ENCODE data around the gene EXT2.

The EXT2 gene

DNA sequence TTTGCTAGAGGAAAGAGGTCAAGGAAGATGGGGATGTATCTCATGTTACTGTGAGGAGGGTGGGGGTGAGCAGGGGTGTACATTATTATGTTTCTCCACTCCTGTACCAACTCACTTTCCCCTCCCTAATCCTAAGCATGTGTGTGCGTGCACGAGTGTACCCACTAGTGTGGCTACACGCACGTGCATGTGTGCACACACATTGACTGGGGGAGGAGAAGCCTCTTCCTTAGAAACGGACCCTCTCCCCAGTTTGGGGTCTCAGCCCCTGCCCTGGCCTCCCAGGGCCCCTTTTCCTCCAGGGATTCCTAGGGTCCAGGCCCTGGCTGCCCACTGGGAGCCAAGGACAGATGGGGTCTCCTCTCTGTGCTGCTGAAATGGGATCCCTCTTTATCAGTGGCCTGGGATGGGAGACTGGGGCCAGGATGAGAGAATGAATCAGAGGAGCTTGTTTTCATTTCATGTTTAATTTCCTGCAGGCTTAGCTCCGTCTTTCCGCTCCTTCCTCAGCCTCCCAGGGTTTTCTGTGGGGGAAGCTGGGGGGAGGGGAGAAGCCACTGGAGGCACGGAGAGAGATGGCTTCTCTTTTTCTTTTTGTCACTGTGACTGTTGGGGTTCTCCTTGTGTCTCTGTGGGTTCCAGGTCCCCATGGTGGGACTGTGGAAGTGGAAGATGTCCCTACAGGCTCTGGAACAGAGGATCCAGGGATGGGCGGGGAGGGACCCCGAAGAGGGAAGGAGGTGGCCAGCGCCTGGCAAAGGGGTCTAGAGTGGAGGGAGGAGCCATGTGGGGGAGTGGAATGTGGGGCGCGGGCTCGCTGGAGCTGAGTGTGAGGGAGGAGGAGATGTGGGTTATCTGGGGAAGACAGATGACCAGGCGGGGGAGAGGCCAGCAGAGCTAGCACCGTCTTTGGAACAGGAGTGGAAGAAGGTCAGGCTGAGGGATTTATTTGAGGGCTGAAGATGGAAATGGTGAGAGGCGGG lies 174.2 kb downstream of the EXT2 start:
- peak overlapping the region; percentile 88 to 98 (median 97) for H3K27ac Mint-ChIP-seq
- TF ChIP-seq, protein P1, sequence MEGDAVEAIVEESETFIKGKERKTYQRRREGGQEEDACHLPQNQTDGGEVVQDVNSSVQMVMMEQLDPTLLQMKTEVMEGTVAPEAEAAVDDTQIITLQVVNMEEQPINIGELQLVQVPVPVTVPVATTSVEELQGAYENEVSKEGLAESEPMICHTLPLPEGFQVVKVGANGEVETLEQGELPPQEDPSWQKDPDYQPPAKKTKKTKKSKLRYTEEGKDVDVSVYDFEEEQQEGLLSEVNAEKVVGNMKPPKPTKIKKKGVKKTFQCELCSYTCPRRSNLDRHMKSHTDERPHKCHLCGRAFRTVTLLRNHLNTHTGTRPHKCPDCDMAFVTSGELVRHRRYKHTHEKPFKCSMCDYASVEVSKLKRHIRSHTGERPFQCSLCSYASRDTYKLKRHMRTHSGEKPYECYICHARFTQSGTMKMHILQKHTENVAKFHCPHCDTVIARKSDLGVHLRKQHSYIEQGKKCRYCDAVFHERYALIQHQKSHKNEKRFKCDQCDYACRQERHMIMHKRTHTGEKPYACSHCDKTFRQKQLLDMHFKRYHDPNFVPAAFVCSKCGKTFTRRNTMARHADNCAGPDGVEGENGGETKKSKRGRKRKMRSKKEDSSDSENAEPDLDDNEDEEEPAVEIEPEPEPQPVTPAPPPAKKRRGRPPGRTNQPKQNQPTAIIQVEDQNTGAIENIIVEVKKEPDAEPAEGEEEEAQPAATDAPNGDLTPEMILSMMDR (IDR thresholded peaks at IDR 0.05; ENCODE audit: unreplicated experiment in 3 of 3): no peak
- H3K27me3 Mint-ChIP-seq (ENCODE audit: low read depth): peaks cover 16% of the 10 kb centered on the region
- peaks cover 19% of the 10 kb centered on the region for H3K36me3 Mint-ChIP-seq (ENCODE audit: low read depth)
- peak overlapping the region; percentile 19 to 67 (median 60) for H3K4me3 Mint-ChIP-seq
- no peaks in the 10 kb centered on the region for H3K9me3 Mint-ChIP-seq
- H3K4me1 Mint-ChIP-seq: peaks cover 40% of the 10 kb centered on the region

DNA sequence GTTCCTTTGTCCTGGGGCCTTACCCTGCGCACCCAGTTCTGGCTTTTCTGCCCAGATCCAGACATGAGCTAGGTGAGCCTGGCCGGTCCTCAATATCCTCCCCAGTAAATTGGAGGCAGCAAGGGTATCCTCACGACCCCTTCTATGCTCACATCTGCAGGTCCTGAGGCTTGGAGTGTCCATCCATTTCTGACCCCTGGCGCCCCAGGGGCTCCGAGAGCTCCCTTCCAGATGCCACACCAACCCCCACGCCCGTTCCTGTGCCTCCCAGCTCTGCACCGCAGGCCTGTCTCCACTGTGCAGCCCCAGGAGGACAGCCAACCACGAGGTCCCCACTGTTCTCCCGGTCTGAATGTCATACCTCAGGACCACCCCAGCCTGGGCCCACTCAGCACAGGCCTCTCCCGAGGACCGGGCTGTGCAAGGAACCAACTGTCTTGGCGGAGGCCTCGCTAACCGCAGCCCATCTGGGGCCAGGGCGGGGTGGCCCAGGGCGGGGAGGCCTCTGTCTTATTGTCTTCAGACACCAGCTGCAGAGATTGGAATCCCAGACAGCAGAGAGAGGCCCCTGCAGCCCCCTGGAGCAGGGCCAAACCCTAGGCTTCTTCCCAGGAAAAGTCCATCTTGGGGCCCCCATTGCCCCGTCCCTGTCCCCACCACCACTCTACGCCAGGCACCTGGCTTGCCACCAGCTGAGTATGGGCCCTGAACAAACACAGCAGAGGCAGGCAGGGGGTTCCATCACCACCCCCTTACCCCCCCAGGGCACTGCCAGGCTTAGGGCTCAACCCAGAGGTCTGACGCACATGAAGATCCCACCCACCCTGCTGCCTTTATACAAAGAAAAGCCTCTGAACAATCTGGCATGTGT lies 175.2 kb downstream of the EXT2 start:
- Mint-ChIP-seq H3K27ac (peak overlapping the region; percentile 88 to 98 (median 97)), H3K9me3 (no peaks in the 10 kb centered on the region), H3K27me3 (ENCODE audit: low read depth) (peaks cover 15% of the 10 kb centered on the region), H3K36me3 (ENCODE audit: low read depth) (peaks cover 19% of the 10 kb centered on the region), H3K4me3 (peak overlapping the region in 2 of 3 experiments; percentile 60 to 67), H3K4me1 (peaks cover 40% of the 10 kb centered on the region)
- TF ChIP-seq, protein P1 (IDR thresholded peaks at IDR 0.05; ENCODE audit: unreplicated experiment in 3 of 3): no peak

DNA sequence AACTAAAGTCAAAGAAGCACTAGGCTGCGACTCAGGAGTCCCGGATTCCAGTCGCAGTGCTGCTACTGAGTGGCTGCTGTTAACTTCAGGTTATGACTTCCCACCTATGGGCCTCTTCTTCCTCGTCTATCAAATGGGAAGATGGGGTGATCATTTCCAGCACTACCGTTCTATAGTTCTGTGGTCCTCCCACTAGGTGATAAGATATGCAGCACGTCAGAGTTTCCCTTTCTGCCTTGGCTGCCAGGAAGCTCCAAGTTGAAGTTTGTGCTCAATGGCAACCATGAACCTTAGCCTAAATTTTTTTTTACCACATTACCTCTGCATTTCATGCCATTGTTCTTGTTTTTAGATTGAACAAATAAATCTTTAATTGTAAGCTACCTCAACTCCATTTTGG lies 175.8 kb downstream of the EXT2 start:
- H3K4me3 Mint-ChIP-seq: no peak overlapping the region
- TF ChIP-seq, protein P1 (IDR thresholded peaks at IDR 0.05; ENCODE audit: unreplicated experiment in 3 of 3): no peak
- peaks cover 22% of the 10 kb centered on the region for H3K36me3 Mint-ChIP-seq (ENCODE audit: low read depth)
- H3K9me3 Mint-ChIP-seq: no peaks in the 10 kb centered on the region
- H3K27ac Mint-ChIP-seq: peak overlapping the region in 2 of 3 experiments; percentile 97 to 98
- peaks cover 40% of the 10 kb centered on the region for H3K4me1 Mint-ChIP-seq
- H3K27me3 Mint-ChIP-seq (ENCODE audit: low read depth): peaks cover 12% of the 10 kb centered on the region

DNA sequence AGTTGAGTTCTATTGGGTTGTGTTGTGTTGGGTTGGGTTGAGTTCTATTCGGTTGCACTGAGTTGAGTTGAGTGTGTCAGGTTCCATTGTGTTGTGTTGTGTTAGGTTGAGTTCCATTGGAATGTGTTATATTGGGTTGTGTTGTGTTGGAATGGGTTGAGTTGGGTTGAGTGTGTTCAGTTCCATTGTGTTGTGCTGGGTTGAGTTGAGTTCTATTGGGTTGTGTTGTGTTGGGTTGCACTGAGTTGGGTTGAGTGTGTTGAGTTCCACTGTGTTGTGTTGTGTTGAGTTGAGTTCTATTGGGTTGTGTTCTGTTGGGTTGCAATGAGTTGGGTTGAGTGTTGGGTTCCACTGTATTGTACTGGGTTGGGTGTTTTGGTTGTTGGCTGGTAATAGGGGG lies 178.9 kb downstream of the EXT2 start:
- Mint-ChIP-seq H3K4me3 (no peak overlapping the region), H3K9me3 (no peaks in the 10 kb centered on the region), H3K36me3 (ENCODE audit: low read depth) (peaks cover 17% of the 10 kb centered on the region), H3K27me3 (ENCODE audit: low read depth) (peaks cover 8% of the 10 kb centered on the region), H3K4me1 (peaks cover 33% of the 10 kb centered on the region), H3K27ac (no peak overlapping the region)
- TF ChIP-seq, protein P1 (IDR thresholded peaks at IDR 0.05; ENCODE audit: unreplicated experiment in 3 of 3): no peak

DNA sequence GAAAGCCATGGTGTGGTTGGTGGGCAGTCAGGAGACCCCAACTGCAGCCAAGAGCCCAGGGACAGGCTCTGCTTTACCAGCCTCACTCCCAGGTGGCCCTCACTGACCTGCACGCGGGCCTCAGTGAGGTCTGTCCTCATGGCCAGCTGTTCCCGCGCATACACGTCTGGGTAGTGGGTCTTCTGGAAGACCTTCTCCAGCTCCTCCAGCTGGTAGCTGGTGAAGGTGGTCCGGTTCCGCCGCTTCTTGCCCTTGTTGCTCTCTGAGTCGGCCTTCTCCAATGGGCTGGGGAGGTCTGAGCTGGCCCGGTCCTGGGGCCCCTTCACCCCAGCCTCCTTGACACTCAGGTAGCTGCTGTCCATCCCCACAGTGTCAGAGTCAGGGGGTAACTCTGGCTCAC lies 179.8 kb downstream of the EXT2 start:
- TF ChIP-seq, protein P1 (IDR thresholded peaks at IDR 0.05; ENCODE audit: unreplicated experiment in 3 of 3): no peak
- Mint-ChIP-seq H3K4me3 (no peak overlapping the region), H3K36me3 (ENCODE audit: low read depth) (peaks cover 17% of the 10 kb centered on the region), H3K4me1 (peaks cover 32% of the 10 kb centered on the region), H3K9me3 (no peaks in the 10 kb centered on the region), H3K27ac (no peak overlapping the region), H3K27me3 (ENCODE audit: low read depth) (peaks cover 15% of the 10 kb centered on the region)

Data from nephron (organoid).